ENCODE results near the gene DYRK2.

DNA sequence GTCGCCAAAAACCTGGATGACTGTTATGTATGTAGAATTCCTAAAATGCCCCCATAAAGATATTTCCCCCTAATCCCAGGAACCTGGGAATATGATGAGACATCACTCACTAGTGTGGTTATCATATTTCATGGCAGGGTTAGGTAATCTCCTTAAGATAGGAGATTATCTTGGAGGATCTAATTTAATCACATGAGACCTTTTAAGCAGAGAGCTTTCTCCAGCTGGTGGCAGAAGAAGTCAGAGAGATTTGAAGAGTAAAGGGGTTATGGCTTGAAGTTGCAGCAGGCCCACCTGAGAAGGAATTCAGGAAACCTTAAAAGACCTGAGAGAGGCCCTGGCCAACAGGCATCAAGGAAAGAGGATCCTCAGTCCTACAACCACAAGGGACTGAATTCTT lies 53.6 kb downstream of the DYRK2 start:
- TF ChIP-seq POLR2A (IDR thresholded peaks at IDR 0.05; ENCODE audit: low read depth, low read length) (no peak), POLR2AphosphoS5 (IDR thresholded peaks at IDR 0.05; ENCODE audit: insufficient read depth, low read depth, low read length) (no peak), EZH2 (IDR thresholded peaks at IDR 0.05; ENCODE audit: borderline replicate concordance, low read depth, low read length, severe bottlenecking) (no peak), FOS (IDR thresholded peaks at IDR 0.05; ENCODE audit: borderline replicate concordance, insufficient read depth, low read length) (no peak), MYC (IDR thresholded peaks at IDR 0.05; ENCODE audit: low read depth, low read length) (no peak)
- TF ChIP-seq, protein P1, sequence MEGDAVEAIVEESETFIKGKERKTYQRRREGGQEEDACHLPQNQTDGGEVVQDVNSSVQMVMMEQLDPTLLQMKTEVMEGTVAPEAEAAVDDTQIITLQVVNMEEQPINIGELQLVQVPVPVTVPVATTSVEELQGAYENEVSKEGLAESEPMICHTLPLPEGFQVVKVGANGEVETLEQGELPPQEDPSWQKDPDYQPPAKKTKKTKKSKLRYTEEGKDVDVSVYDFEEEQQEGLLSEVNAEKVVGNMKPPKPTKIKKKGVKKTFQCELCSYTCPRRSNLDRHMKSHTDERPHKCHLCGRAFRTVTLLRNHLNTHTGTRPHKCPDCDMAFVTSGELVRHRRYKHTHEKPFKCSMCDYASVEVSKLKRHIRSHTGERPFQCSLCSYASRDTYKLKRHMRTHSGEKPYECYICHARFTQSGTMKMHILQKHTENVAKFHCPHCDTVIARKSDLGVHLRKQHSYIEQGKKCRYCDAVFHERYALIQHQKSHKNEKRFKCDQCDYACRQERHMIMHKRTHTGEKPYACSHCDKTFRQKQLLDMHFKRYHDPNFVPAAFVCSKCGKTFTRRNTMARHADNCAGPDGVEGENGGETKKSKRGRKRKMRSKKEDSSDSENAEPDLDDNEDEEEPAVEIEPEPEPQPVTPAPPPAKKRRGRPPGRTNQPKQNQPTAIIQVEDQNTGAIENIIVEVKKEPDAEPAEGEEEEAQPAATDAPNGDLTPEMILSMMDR (IDR thresholded peaks at IDR 0.05; ENCODE audit: extremely low read depth in 1 of 2, insufficient read depth in 1 of 2, low read depth in 1 of 2, low read length in 2 of 2): no peak
- TF ChIP-seq, protein P2, sequence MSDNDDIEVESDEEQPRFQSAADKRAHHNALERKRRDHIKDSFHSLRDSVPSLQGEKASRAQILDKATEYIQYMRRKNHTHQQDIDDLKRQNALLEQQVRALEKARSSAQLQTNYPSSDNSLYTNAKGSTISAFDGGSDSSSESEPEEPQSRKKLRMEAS (IDR thresholded peaks at IDR 0.05; ENCODE audit: insufficient read depth, insufficient read length): no peak
